HepG2 (cell line): ENCODE data around the gene TRPV2. TPM values are rescaled to one million over a fixed set of nuclear protein-coding genes. Genes with fewer than 3 reads are reported as not detected.
A peak's percentile ranks its signal among the peaks of the same experiment; 100 is the strongest.

Experiments
- ARHGAP35 ChIP-seq: sonication (generic); formaldehyde crosslinking; IDR thresholded peaks from 2 replicates; pipeline ENCODE4 v1.9.0; 2022; ENCODE audit warnings: mild to moderate bottlenecking, inconsistent platforms, moderate library complexity, missing genetic modification reagents, borderline replicate concordance
- BATF2 ChIP-seq: sonication (generic); formaldehyde crosslinking; IDR thresholded peaks from 2 replicates; pipeline ENCODE4 v1.8.0; 2022; ENCODE audit warnings: mild to moderate bottlenecking, missing genetic modification reagents, moderate library complexity
- DMTF1 ChIP-seq: sonication (generic); formaldehyde crosslinking; IDR thresholded peaks from 2 replicates; pipeline ENCODE4 v1.4.0; 2020; ENCODE audit warnings: mild to moderate bottlenecking, missing genetic modification reagents
- FOXM1 ChIP-seq: sonication (generic); formaldehyde crosslinking; IDR thresholded peaks from 2 replicates; pipeline ENCODE4 v1.5.0; 2020; ENCODE audit warnings: missing genetic modification reagents
- FOXP1 ChIP-seq, 2 experiments: fragments of 450-650 bp in 1 of 2; IDR thresholded peaks; 2 replicates each; pipeline ENCODE4 v1.6.1; 2017 to 2018; ENCODE audit warnings: antibody characterized with exemption in 1 of 2
- HOXA3 ChIP-seq: sonication (generic); formaldehyde crosslinking; IDR thresholded peaks from 2 replicates; pipeline ENCODE4 v1.5.0; 2020; ENCODE audit warnings: missing genetic modification reagents
- IKZF4 ChIP-seq: sonication (generic); formaldehyde crosslinking; IDR thresholded peaks from 2 replicates; pipeline ENCODE4 v1.5.1; 2020; ENCODE audit warnings: borderline replicate concordance, mild to moderate bottlenecking, low read depth, missing genetic modification reagents; ENCODE audit errors: not compliant biosample characterization
- KDM5B ChIP-seq: sonication (generic); formaldehyde crosslinking; IDR thresholded peaks from 2 replicates; pipeline ENCODE4 v1.4.0; 2020; ENCODE audit warnings: missing genetic modification reagents, mild to moderate bottlenecking, borderline replicate concordance
- MAZ ChIP-seq, 2 experiments: sonication (generic) in 1 of 2; formaldehyde crosslinking in 1 of 2; IDR thresholded peaks; 2 replicates each; pipeline versions ENCODE4 v1.5.0 to v1.6.1; 2012 to 2020; ENCODE audit warnings: low read depth in 2 of 2, mild to moderate bottlenecking in 2 of 2, borderline replicate concordance in 1 of 2, improper control_type of control experiment in 1 of 2, low read length in 1 of 2, missing genetic modification reagents in 1 of 2, moderate library complexity in 1 of 2
- NR2F2 ChIP-seq: IDR thresholded peaks from 2 replicates; pipeline ENCODE4 v1.6.1; 2012; ENCODE audit warnings: low read depth, inconsistent platforms, borderline replicate concordance
- RFXAP ChIP-seq: sonication (generic); formaldehyde crosslinking; IDR thresholded peaks from 2 replicates; pipeline ENCODE4 v1.4.0; 2020; ENCODE audit warnings: missing genetic modification reagents, borderline replicate concordance
- RORA ChIP-seq: sonication (generic); formaldehyde crosslinking; IDR thresholded peaks from 2 replicates; pipeline ENCODE4 v1.5.0; 2020; ENCODE audit warnings: mild to moderate bottlenecking, missing genetic modification reagents, moderate library complexity
- YEATS2 ChIP-seq: sonication (generic); formaldehyde crosslinking; IDR thresholded peaks from 2 replicates; pipeline ENCODE4 v1.4.0; 2020; ENCODE audit warnings: missing genetic modification reagents, borderline replicate concordance
- ZMAT3 ChIP-seq: sonication (generic); formaldehyde crosslinking; conservative IDR thresholded peaks from 2 replicates; pipeline ENCODE4 v1.7.0; 2021; ENCODE audit warnings: missing genetic modification reagents
- ZNF17 ChIP-seq: sonication (generic); formaldehyde crosslinking; IDR thresholded peaks from 2 replicates; pipeline ENCODE4 v1.5.0; 2020; ENCODE audit warnings: mild to moderate bottlenecking, missing genetic modification reagents
- ZNF264 ChIP-seq: sonication (generic); formaldehyde crosslinking; IDR thresholded peaks from 2 replicates; pipeline ENCODE4 v1.4.0; 2020; ENCODE audit warnings: missing genetic modification reagents
- ZNF383 ChIP-seq: sonication (generic); formaldehyde crosslinking; IDR thresholded peaks from 2 replicates; pipeline ENCODE4 v1.4.0; 2020; ENCODE audit warnings: missing genetic modification reagents, mild to moderate bottlenecking, borderline replicate concordance
- ZNF589 ChIP-seq: sonication (generic); formaldehyde crosslinking; conservative IDR thresholded peaks from 2 replicates; pipeline ENCODE4 v1.8.0; 2022; ENCODE audit warnings: mild to moderate bottlenecking, moderate library complexity, missing genetic modification reagents
- ZNF777 ChIP-seq: sonication (generic); formaldehyde crosslinking; IDR thresholded peaks from 2 replicates; pipeline ENCODE4 v1.4.0; 2020; ENCODE audit warnings: missing genetic modification reagents
- ZNF788 ChIP-seq: sonication (generic); formaldehyde crosslinking; IDR thresholded peaks from 2 replicates; pipeline ENCODE4 v1.5.0; 2020; ENCODE audit warnings: mild to moderate bottlenecking, missing genetic modification reagents, borderline replicate concordance
- ZNF879 ChIP-seq: sonication (generic); formaldehyde crosslinking; IDR thresholded peaks from 2 replicates; pipeline ENCODE4 v1.8.1; 2023; ENCODE audit warnings: missing genetic modification reagents
- polyA plus RNA-seq, 8 experiments: library from polyadenylated mRNA; depleted of rRNA in 3 of 8; stranded (reverse) in 7 of 8; unstranded in 1 of 8; fragments of >200 nt; fragmentation: Illumina TruSeq in 4 of 8; extraction: Trizol in 4 of 8; gene quantifications; 2 replicates each; pipeline versions ENCODE4 v1.2.1 to v1.2.3, GENCODE V29; 2011 to 2016; ENCODE audit warnings: low read depth in 4 of 8, missing spikeins in 1 of 8, mixed read lengths in 1 of 8; ENCODE audit not compliant: insufficient read depth in 1 of 8
- total RNA-seq, 5 experiments: library from RNA; depleted of rRNA; stranded (reverse); fragments of >200 nt; fragmentation: Illumina TruSeq; extraction: Trizol; gene quantifications; 2 replicates each; pipeline ENCODE4 v1.2.3, GENCODE V29; 2016; ENCODE audit warnings: low read depth in 1 of 5
- TF ChIP-seq, protein P1 (sequence below): IDR thresholded peaks from 2 replicates; pipeline ENCODE4 v1.6.1; 2016; ENCODE audit warnings: low read depth, control low read depth
- TF ChIP-seq, protein P2 (sequence below): IDR thresholded peaks from 2 replicates; pipeline ENCODE4 v1.6.1; 2016; ENCODE audit warnings: mild to moderate bottlenecking, missing biosample characterization, missing genetic modification reagents
- TF ChIP-seq, protein P3 (sequence below): sonication (generic); formaldehyde crosslinking; IDR thresholded peaks from 2 replicates; pipeline ENCODE4 v1.4.0; 2020; ENCODE audit warnings: low read depth, mild to moderate bottlenecking, missing genetic modification reagents

TRPV2 gene
- total and polyA plus RNA-seq, 2 of the 13 experiments (the other 11 are each of a cell fraction or from before 2014, with no cell fraction given) = 13.6 to 21.3 TPM

- TF ChIP-seq MAZ (IDR thresholded peaks at IDR 0.05; ENCODE audit: borderline replicate concordance, low read depth, low read length) = no peak
- no peak for TF ChIP-seq MAZ (CRISPR knock-in tag; IDR thresholded peaks at IDR 0.05; ENCODE audit: low read depth)
- TF ChIP-seq, protein P1, sequence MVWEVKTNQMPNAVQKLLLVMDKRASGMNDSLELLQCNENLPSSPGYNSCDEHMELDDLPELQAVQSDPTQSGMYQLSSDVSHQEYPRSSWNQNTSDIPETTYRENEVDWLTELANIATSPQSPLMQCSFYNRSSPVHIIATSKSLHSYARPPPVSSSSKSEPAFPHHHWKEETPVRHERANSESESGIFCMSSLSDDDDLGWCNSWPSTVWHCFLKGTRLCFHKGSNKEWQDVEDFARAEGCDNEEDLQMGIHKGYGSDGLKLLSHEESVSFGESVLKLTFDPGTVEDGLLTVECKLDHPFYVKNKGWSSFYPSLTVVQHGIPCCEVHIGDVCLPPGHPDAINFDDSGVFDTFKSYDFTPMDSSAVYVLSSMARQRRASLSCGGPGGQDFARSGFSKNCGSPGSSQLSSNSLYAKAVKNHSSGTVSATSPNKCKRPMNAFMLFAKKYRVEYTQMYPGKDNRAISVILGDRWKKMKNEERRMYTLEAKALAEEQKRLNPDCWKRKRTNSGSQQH (CRISPR knock-in tag) = no peak
- no peak for TF ChIP-seq ZNF383
- TF ChIP-seq BATF2 (CRISPR knock-in tag) = no peak
- TF ChIP-seq ZNF589 (CRISPR knock-in tag) = no peak
- TF ChIP-seq FOXP1 (IDR thresholded peaks at IDR 0.05) = no peak
- TF ChIP-seq FOXP1 (CRISPR knock-in tag; IDR thresholded peaks at IDR 0.05) = no peak
- peak; percentile 27; the same call in 1 of the 2 replicates for TF ChIP-seq RFXAP (CRISPR knock-in tag)
- TF ChIP-seq, protein P2, sequence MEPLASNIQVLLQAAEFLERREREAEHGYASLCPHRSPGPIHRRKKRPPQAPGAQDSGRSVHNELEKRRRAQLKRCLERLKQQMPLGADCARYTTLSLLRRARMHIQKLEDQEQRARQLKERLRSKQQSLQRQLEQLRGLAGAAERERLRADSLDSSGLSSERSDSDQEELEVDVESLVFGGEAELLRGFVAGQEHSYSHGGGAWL (CRISPR knock-in tag) = no peak
- peak; percentile 61 for TF ChIP-seq HOXA3
- TF ChIP-seq NR2F2 = no peak
- TF ChIP-seq ZNF264 (CRISPR knock-in tag) = 0 out of 2 replicates have a peak, but pooled peaks have one; percentile 18
- no peak for TF ChIP-seq KDM5B
- no peak for TF ChIP-seq RORA (CRISPR knock-in tag)
- TF ChIP-seq ZNF17 (CRISPR knock-in tag) = no peak
- no peak for TF ChIP-seq ZNF777
- TF ChIP-seq ZMAT3 (CRISPR knock-in tag) = no peak
- no peak; the same call in 1 of the 2 replicates for TF ChIP-seq FOXM1 (CRISPR knock-in tag)
- TF ChIP-seq ZNF879 (CRISPR knock-in tag) = no peak
- TF ChIP-seq IKZF4 (CRISPR knock-in tag) = no peak
- no peak for TF ChIP-seq YEATS2 (CRISPR knock-in tag)
- no peak for TF ChIP-seq ARHGAP35
- TF ChIP-seq ZNF788 = no peak
- TF ChIP-seq, protein P3, sequence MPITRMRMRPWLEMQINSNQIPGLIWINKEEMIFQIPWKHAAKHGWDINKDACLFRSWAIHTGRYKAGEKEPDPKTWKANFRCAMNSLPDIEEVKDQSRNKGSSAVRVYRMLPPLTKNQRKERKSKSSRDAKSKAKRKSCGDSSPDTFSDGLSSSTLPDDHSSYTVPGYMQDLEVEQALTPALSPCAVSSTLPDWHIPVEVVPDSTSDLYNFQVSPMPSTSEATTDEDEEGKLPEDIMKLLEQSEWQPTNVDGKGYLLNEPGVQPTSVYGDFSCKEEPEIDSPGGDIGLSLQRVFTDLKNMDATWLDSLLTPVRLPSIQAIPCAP (CRISPR knock-in tag) = no peak
- no peak for TF ChIP-seq DMTF1 (CRISPR knock-in tag)
Measured at GRCh38 chr17:16443511-16444257, 28.3 kb downstream of the TRPV2 start (continued).
